GM12875 (cell line): ENCODE data around the gene HNRNPDL.
"Not testable (repeated sequence)": the region's sequence is repeated elsewhere in the genome, so short reads cannot be mapped to it uniquely, and the experiment has no call there.

Source experiments
- H3K4me3 ChIP-seq: one replicate; pipeline ENCODE4 v1.5.1; 2011; ENCODE audit warnings: low read depth, low read length, control low read depth
- TF ChIP-seq, protein P1 (sequence below): IDR thresholded peaks from 2 replicates; pipeline ENCODE4 v1.5.1; 2011; ENCODE audit warnings: low read depth, mild to moderate bottlenecking, control low read depth, inconsistent platforms, low read length, moderate library complexity, borderline replicate concordance; ENCODE audit not compliant: insufficient read depth

Gene HNRNPDL

GRCh38 chr4:82403725-82404124, 26.5 kb downstream of the HNRNPDL start:
- TF ChIP-seq, protein P1, sequence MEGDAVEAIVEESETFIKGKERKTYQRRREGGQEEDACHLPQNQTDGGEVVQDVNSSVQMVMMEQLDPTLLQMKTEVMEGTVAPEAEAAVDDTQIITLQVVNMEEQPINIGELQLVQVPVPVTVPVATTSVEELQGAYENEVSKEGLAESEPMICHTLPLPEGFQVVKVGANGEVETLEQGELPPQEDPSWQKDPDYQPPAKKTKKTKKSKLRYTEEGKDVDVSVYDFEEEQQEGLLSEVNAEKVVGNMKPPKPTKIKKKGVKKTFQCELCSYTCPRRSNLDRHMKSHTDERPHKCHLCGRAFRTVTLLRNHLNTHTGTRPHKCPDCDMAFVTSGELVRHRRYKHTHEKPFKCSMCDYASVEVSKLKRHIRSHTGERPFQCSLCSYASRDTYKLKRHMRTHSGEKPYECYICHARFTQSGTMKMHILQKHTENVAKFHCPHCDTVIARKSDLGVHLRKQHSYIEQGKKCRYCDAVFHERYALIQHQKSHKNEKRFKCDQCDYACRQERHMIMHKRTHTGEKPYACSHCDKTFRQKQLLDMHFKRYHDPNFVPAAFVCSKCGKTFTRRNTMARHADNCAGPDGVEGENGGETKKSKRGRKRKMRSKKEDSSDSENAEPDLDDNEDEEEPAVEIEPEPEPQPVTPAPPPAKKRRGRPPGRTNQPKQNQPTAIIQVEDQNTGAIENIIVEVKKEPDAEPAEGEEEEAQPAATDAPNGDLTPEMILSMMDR, result no peak
- H3K4me3 ChIP-seq, result no peak overlapping the region

DNA sequence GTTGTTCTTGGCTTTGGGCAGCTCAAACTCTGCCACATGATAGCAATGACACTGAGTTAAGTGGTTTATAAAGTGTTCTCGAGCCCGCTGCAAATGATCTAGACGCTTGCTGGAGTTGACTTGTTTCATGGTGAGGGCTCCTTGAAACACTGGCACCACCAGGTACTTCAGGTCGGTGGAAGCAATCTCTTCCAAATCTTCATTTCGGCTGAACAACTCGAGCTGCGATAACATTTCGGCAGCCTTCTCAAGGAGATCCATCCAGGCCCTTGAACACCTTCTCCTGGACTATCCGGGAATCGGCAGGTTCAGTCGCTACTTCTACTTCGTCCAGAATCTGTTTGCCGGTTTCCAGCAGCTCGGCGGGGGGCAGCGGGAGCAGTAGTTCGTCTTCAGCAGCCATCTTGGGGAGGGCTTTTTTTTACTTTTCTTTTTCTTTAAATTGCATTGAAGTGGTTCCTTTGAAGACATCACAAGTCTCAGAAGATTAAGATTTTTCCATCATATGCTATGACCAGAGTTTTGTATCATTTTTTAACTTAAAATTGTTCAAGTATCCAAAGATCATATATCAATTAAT, 28.0 kb downstream of the HNRNPDL start:
- TF ChIP-seq, protein P1, result no peak

GRCh38 chr4:82401600-82401999, 28.7 kb downstream of the HNRNPDL start:
- TF ChIP-seq, protein P1, result no peak
- no peak overlapping the region for H3K4me3 ChIP-seq

More for the DNA sequence above, 28.0 kb downstream of the HNRNPDL start:
- no peak overlapping the region for H3K4me3 ChIP-seq

DNA sequence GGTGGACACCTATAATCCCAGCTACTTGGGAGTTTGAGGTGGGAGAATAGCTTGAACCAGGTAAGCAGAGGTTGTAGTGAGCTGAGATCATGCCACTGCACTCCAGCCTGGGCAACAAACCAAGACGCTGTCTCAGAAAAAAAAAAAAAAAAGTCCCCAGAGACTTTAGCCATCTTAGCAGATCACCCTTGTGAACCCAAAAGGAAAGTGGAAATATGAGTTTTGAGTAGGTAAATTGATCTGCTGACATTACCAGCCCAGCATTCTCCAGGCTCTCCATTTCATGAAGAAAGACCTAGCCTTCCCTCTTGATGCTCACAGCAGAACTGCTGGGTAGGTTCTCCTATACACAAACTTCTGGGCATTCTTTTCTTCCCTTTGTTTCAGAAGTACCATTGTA, 32.0 kb downstream of the HNRNPDL start:
- no peak overlapping the region for H3K4me3 ChIP-seq

GRCh38 chr4:82397527-82397926, 32.7 kb downstream of the HNRNPDL start:
- H3K4me3 ChIP-seq, result no peak overlapping the region
- TF ChIP-seq, protein P1, result no peak

More for the DNA sequence above, 32.0 kb downstream of the HNRNPDL start:
- TF ChIP-seq, protein P1, result no peak

DNA sequence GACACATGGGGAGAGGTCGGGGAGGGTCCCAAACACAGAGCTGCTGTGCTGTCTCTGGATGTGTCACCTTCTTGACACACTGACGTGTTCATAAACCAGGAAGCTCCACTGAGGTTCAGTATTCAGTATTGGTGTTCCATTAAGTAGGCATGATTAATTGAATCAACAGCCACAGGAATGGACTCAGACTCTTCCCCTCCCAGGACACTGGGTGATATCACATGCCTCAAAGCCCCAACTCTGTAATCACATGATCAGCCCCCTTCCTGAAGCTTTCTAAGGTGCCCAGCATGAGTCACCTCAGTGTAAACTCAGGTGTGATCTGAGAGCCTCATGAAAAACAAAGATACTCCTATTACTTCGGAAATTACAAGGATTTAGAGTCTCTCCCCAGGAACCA, 35.4 kb downstream of the HNRNPDL start:
- H3K4me3 ChIP-seq, result no peak overlapping the region
- TF ChIP-seq, protein P1, result no peak

DNA sequence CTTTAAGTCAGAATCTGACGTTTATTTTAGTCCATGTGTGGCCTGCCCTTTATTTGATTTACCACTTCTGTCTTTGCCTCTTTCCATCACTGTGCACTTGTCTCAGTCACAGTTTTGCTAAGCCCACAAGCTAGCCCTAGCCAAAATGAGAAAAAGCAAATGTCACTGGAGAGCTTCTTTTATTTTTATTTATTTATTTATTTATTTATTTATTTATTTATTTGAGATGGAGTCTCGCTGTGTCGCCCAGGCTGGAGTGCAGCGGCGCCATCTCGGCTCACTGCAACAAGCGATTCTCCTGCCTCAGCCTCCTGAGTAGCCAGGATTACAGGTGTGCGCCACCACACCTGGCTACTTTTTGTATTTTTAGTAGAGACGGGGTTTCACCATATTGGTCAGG, 40.2 kb downstream of the HNRNPDL start:
- not testable (repeated sequence) for H3K4me3 ChIP-seq
